ENCODE measurements around the gene SDS.

SDS gene

DNA sequence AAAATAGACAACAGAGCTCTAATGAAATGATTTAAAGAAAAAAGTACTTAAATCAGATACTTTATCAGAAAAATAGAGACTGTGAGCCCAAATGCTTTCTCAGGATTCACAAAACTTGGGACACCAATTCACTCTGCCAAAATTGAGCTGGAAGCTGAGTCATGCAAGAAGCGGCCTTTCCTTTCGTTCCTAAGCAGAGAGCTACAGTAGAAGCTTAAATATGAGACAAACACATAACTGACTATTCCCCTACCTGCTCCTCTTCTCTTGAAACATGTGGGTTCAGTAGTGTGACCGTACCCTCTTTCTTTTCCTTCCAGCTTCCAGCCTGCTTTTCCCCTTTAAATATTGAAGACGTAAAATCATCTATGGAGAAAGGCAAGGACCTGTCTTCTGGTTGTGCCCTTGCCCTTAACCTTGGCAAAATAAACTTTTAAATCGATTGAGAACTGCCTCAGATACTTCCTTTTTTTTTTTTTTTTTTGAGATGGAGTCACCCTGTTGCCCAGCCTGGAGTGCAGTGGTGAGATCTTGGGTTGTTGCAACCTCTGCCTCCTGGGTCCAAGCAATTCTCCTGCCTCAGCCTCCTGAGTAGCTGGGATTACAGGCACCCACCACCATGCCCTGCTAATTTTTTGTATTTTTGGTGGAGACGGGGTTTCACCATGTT, 4.4 kb upstream of the SDS start:
- TF ChIP-seq, protein P1, sequence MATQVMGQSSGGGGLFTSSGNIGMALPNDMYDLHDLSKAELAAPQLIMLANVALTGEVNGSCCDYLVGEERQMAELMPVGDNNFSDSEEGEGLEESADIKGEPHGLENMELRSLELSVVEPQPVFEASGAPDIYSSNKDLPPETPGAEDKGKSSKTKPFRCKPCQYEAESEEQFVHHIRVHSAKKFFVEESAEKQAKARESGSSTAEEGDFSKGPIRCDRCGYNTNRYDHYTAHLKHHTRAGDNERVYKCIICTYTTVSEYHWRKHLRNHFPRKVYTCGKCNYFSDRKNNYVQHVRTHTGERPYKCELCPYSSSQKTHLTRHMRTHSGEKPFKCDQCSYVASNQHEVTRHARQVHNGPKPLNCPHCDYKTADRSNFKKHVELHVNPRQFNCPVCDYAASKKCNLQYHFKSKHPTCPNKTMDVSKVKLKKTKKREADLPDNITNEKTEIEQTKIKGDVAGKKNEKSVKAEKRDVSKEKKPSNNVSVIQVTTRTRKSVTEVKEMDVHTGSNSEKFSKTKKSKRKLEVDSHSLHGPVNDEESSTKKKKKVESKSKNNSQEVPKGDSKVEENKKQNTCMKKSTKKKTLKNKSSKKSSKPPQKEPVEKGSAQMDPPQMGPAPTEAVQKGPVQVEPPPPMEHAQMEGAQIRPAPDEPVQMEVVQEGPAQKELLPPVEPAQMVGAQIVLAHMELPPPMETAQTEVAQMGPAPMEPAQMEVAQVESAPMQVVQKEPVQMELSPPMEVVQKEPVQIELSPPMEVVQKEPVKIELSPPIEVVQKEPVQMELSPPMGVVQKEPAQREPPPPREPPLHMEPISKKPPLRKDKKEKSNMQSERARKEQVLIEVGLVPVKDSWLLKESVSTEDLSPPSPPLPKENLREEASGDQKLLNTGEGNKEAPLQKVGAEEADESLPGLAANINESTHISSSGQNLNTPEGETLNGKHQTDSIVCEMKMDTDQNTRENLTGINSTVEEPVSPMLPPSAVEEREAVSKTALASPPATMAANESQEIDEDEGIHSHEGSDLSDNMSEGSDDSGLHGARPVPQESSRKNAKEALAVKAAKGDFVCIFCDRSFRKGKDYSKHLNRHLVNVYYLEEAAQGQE (IDR thresholded peaks at IDR 0.05; ENCODE audit: low read depth), result no peak
- no peak for TF ChIP-seq CREB1 (IDR thresholded peaks at IDR 0.05; ENCODE audit: low read depth)
- no peak for TF ChIP-seq TEAD4 (IDR thresholded peaks at IDR 0.05)
- no peak for TF ChIP-seq TAF1 (IDR thresholded peaks at IDR 0.05; ENCODE audit: low read depth)
- no peak for TF ChIP-seq CEBPB (IDR thresholded peaks at IDR 0.05)
- no peak for TF ChIP-seq YY1 (IDR thresholded peaks at IDR 0.05; ENCODE audit: low read depth)
- TF ChIP-seq NFIC (IDR thresholded peaks at IDR 0.05), result no peak
- TF ChIP-seq EGR1 (IDR thresholded peaks at IDR 0.05), result no peak
- TF ChIP-seq, protein P2, sequence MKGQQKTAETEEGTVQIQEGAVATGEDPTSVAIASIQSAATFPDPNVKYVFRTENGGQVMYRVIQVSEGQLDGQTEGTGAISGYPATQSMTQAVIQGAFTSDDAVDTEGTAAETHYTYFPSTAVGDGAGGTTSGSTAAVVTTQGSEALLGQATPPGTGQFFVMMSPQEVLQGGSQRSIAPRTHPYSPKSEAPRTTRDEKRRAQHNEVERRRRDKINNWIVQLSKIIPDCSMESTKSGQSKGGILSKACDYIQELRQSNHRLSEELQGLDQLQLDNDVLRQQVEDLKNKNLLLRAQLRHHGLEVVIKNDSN (IDR thresholded peaks at IDR 0.05), result no peak
- TF ChIP-seq, protein P3, sequence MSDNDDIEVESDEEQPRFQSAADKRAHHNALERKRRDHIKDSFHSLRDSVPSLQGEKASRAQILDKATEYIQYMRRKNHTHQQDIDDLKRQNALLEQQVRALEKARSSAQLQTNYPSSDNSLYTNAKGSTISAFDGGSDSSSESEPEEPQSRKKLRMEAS (IDR thresholded peaks at IDR 0.05), result no peak

DNA sequence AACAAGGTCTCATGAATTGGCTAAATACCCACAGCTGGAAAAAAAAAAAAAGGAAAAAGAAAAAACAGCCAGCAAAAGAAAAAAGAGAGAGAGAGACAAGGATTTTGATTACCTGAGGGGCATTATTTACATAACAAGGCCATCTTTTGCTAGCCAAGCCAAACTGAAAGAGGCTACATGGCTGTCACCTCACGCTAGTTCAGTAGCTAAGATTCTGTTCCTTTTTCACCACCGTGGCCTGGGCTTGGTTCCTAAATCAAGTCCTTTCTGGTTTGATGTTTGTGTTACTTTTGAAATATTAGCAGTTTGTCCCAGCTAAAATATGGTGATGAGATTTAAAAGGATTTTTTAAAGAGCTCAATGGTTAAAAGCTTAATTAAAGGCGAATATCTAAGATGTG, 2.0 kb upstream of the SDS start:
- TF ChIP-seq TAF1 (IDR thresholded peaks at IDR 0.05; ENCODE audit: low read depth) (no peak), NFIC (IDR thresholded peaks at IDR 0.05) (no peak)

DNA sequence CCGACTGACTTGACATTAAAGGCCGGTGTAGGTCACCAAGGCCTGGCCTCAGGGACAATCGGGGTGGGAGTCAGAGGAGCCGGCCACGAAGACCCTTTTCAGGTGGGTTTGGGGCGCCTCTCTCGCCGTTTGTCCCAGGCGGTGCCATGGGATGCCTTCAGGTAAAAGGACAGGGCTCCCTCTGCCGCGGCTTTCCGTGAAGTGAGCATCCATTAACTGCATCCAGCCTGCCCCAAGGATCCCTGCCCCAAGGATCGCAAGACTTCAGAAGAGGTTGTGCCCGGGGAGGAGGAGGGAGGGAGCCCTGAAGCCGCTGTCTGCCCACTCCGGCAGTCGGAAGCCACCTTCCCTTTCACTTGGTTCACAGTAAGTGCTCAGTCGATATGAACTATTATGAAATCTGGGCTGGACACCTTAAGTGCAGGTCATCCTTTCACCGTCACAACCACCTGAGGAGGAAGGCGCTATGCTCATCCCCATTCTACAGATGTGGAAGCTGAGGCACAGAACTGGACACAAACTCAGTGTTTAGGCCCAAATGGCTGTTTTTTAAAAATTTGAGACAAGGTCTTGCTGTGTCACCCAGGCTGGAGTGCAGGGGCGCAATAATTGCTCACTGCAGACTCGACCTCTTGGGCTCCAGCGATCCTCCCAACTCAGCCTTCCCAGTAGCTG, 964 bp downstream of the SDS start:
- TF ChIP-seq CREB1 (IDR thresholded peaks at IDR 0.05; ENCODE audit: low read depth), result no peak
- TF ChIP-seq ZBTB7A (IDR thresholded peaks at IDR 0.05; ENCODE audit: low read depth), result no peak
- TF ChIP-seq TAF1 (IDR thresholded peaks at IDR 0.05; ENCODE audit: low read depth), result no peak
- TF ChIP-seq CEBPB (IDR thresholded peaks at IDR 0.05), result no peak
- no peak for TF ChIP-seq FOXM1 (IDR thresholded peaks at IDR 0.05; ENCODE audit: borderline replicate concordance, low read depth)
- TF ChIP-seq RAD21 (IDR thresholded peaks at IDR 0.05; ENCODE audit: low read depth), result no peak
- no peak for TF ChIP-seq EP300 (IDR thresholded peaks at IDR 0.05; ENCODE audit: borderline replicate concordance)
- TF ChIP-seq, protein P2 (IDR thresholded peaks at IDR 0.05), result no peak

DNA sequence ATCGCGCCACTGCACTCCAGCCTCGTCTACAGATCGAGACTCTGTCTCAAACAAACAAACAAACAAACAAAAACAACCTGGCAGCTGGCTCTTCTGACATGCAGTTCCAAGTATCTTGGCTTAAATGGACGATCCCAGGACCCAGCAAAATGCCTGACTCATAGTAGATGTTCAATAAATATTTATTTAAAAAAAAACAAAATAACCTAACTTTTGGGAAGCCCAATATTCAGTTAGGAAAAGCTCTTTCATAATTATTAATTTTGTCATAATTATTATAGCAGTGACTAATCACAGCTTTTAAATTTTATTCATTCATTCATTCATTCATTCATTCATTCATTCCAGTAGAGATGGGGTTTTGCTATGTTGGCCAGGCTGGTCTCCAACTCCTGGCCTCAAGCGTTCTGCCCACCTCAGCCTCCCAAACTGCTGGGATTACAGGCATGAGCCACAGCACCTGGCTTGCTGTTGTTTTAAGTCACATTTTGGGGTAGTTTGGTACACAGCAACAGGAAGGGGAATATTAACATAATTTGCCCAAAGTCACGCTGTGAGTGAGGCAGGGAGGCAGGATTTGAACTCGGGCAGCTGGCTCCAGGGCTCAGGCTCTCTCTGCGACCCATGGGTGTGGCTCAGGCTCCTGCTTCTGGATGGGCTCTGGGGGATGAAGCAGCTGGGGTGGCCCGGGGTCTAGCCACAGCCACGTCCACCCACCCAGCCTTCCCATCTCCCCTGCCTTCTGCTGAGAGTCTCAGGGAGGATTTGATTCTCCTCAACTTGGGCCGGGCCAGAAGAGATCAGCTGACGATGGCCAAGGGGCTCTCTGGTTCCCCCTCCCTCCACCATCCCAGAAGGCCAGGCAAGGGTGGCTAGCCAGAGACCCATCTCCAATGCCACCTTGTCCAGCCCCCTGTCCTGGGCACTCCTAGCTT, 2.4 kb downstream of the SDS start:
- no peak for TF ChIP-seq TCF12 (IDR thresholded peaks at IDR 0.05; ENCODE audit: low read depth)
- no peak for TF ChIP-seq FOXM1 (IDR thresholded peaks at IDR 0.05; ENCODE audit: borderline replicate concordance, low read depth)
- TF ChIP-seq EP300 (IDR thresholded peaks at IDR 0.05; ENCODE audit: borderline replicate concordance), result no peak
- TF ChIP-seq EGR1 (IDR thresholded peaks at IDR 0.05), result no peak
- no peak for TF ChIP-seq RAD21 (IDR thresholded peaks at IDR 0.05; ENCODE audit: low read depth)
- TF ChIP-seq CEBPB (IDR thresholded peaks at IDR 0.05), result no peak
- TF ChIP-seq, protein P3 (IDR thresholded peaks at IDR 0.05), result no peak
- TF ChIP-seq NFIC (IDR thresholded peaks at IDR 0.05), result no peak
- TF ChIP-seq TAF1 (IDR thresholded peaks at IDR 0.05; ENCODE audit: low read depth), result no peak
- TF ChIP-seq TEAD4 (IDR thresholded peaks at IDR 0.05), result no peak
- TF ChIP-seq YY1 (IDR thresholded peaks at IDR 0.05; ENCODE audit: low read depth), result no peak
- no peak for TF ChIP-seq CREB1 (IDR thresholded peaks at IDR 0.05; ENCODE audit: low read depth)
- TF ChIP-seq, protein P2 (IDR thresholded peaks at IDR 0.05), result no peak
- TF ChIP-seq, protein P1 (IDR thresholded peaks at IDR 0.05; ENCODE audit: low read depth), result no peak
- TF ChIP-seq ZBTB7A (IDR thresholded peaks at IDR 0.05; ENCODE audit: low read depth), result no peak

DNA sequence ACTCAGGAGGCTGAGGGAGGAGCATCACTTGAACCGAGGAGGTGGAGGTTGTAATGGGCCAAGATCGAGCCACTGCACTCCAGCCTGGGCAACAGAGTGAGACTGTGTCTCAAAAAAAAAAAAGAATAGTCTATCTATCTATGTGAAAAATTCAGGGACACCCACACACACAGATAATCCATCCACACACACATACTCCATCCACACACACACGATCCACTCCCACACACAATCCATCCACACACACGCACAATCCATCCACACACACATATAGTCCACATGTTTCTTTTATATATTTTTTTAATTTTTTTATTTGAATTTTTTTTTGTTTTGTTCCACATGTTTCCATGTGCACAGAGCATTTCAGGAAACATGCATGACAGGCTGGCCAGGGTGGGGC, 3.3 kb downstream of the SDS start:
- TF ChIP-seq EP300 (IDR thresholded peaks at IDR 0.05; ENCODE audit: borderline replicate concordance) (no peak), CREB1 (IDR thresholded peaks at IDR 0.05; ENCODE audit: low read depth) (no peak), YY1 (IDR thresholded peaks at IDR 0.05; ENCODE audit: low read depth) (no peak), FOXM1 (IDR thresholded peaks at IDR 0.05; ENCODE audit: borderline replicate concordance, low read depth) (no peak), EGR1 (IDR thresholded peaks at IDR 0.05) (no peak), NFIC (IDR thresholded peaks at IDR 0.05) (no peak), TAF1 (IDR thresholded peaks at IDR 0.05; ENCODE audit: low read depth) (no peak)
- TF ChIP-seq, protein P1 (IDR thresholded peaks at IDR 0.05; ENCODE audit: low read depth), result no peak
